RWPE1 (cell line): Measurements from ENCODE around the gene CABP4.
"Not testable (repeated sequence)": the region's sequence is repeated elsewhere in the genome, so short reads cannot be mapped to it uniquely, and the experiment has no call there.

Source experiments
- CTCF ChIA-PET: fragments of 350-600 bp; sonication (Branson Sonifier 250); formaldehyde crosslinking; extraction: SDS; loops from one replicate; lab custom pipeline; 2021; lab: Yijun Ruan, JAX
- POLR2A ChIA-PET: fragments of 400-600 bp; formaldehyde crosslinking; extraction: SDS; loops from one replicate; lab custom pipeline; 2020; ENCODE audit warnings: antibody characterized with exemption; ENCODE audit not compliant: low non-redundant PET; lab: Yijun Ruan, JAX
- DNase-seq: peaks from one replicate; pipeline ENCODE4 v3.0.0; 2012; ENCODE audit warnings: low spot score
- H3K27ac ChIP-seq: fragments of 450-650 bp; 2 replicates; pipeline ENCODE4 v1.5.1; 2017
- TF ChIP-seq, protein P1 (sequence below): fragments of 450-650 bp; conservative IDR thresholded peaks from 2 replicates; pipeline ENCODE4 v1.5.1; 2017; ENCODE audit warnings: low read depth, mild to moderate bottlenecking

CABP4 gene

DNA sequence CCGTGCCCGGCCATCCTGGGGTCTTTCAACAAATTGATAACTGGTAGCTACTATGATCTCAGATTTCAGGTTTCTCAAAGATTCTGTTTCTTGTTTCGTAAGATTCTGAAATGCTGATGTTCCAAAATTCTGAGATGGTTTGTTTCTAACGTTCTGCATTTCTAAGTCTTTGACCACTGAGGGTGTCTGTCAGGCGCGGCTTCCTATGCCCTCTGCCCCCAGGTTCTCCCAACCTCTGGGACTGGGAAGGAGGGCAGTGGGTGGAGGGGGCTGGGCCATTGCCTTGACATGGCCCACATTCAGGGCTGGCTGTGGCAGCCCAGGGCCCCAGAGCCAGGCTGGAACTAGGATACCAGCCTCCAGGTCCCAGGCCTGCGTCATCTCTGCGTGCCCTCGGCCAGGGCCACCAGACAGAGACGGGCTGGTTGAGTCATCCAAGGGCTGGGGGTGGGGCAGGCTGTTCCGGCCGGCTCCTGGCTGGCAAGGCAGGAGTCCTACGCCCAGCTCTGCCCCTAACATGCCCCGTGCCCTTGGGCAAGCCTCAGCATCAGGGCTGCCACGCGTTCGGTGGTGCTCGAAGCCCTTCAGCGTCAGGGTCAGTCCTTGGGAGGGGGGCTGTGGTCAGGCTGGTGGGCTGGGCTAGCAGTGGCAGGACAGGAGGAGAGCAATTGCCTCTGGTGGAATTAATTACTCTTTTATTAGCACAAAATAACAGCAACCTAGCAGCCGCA is 8.7 kb downstream of the CABP4 start:
- TF ChIP-seq, protein P1, sequence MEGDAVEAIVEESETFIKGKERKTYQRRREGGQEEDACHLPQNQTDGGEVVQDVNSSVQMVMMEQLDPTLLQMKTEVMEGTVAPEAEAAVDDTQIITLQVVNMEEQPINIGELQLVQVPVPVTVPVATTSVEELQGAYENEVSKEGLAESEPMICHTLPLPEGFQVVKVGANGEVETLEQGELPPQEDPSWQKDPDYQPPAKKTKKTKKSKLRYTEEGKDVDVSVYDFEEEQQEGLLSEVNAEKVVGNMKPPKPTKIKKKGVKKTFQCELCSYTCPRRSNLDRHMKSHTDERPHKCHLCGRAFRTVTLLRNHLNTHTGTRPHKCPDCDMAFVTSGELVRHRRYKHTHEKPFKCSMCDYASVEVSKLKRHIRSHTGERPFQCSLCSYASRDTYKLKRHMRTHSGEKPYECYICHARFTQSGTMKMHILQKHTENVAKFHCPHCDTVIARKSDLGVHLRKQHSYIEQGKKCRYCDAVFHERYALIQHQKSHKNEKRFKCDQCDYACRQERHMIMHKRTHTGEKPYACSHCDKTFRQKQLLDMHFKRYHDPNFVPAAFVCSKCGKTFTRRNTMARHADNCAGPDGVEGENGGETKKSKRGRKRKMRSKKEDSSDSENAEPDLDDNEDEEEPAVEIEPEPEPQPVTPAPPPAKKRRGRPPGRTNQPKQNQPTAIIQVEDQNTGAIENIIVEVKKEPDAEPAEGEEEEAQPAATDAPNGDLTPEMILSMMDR: no peak
- peak; percentile 85 for DNase-seq
- ChIA-PET CTCF (no interaction called here), POLR2A (interaction anchor here (0.5 to 0.9 kb wide), 2 partner anchors 17 to 33 kb away, joined by 3 read pairs; no protein-coding TSS in a partner anchor)
- H3K27ac ChIP-seq: peak overlapping the region; percentile 96

DNA sequence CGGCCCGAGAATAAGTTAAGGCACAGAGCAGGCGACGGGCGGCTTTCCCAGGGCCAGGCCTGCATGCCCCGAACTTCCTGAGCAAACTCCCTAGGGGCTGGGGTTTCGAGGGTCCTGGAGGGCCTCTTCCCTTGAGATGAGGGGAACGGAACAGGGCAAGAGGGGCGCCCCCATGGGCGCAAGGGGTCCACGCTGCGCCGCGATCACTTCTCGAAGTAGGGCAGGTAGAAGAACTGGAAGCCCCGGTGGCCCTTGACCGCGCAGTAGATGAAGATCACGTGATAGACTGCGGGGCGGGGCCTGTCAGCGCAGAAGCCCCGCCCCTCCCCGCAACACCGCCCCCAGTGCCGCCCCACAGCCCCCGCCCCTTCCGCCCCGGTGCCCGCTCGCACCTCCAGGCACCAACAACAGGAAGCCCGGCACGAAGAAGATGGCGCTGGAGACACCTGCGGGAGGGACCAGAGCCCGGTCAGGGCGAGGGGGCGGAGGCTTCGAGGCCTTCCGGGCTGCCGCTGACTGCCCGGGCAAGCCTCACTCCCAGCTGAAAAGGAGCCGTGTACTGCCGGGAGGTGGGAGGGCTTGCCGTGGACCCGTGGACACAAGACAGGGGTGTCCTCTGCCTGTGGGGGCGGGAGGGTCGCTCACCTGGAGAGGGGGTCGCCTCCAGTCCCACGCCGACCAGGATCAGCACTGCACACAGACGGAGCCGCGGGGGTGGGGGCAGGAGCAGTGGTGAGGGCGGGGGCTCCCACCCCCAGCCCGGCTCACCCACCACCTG is 9.4 kb downstream of the CABP4 start:
- ChIA-PET POLR2A (interaction anchor here (0.5 to 0.8 kb wide), 2 partner anchors 24 to 36 kb away, joined by 3 read pairs; partner anchors contain the start of gene RPS6KB2), CTCF (interaction anchor here (0.6 kb wide), 1 partner anchor 120 kb away, joined by 3 read pairs; no protein-coding TSS in a partner anchor)
- H3K27ac ChIP-seq: peak overlapping the region; percentile 96
- peak; percentile 90 for DNase-seq
- TF ChIP-seq, protein P1: no peak

DNA sequence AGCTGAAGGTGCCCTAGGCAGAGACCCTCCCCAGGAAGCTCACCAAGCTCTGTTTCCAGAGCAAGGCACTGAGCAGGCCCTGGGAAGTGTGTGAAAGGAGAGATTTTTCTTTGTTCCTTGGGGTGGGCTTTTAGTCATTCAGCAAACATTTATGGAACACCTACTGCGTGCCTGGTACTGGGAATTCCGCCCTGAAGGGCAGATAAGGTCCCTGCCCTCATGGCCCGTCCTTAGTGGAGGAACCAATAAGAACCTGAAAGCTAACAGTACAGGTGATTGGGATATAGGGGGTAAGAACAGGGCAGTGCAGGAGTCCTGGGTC is 10.0 kb downstream of the CABP4 start:
- DNase-seq: no peak
- TF ChIP-seq, protein P1: no peak
- H3K27ac ChIP-seq: peak overlapping the region; percentile 96
- ChIA-PET CTCF (interaction anchor here (0.6 to 0.7 kb wide), 3 partner anchors 12 to 121 kb away, joined by 3 read pairs; no protein-coding TSS in a partner anchor), POLR2A (interaction anchor here (0.5 to 0.8 kb wide), 2 partner anchors 24 to 37 kb away, joined by 3 read pairs; partner anchors contain the start of gene RPS6KB2)

GRCh38 chr11:67465530-67465929 is 10.4 kb downstream of the CABP4 start:
- DNase-seq: not testable (repeated sequence)
- ChIA-PET POLR2A (interaction anchor here (0.8 kb wide), 1 partner anchor 37 kb away, joined by 3 read pairs; the partner anchor contains the start of gene RPS6KB2), CTCF (interaction anchor here (0.6 to 0.7 kb wide), 5 partner anchors 11 to 121 kb away, joined by 3 read pairs; no protein-coding TSS in a partner anchor)
- H3K27ac ChIP-seq: peak overlapping the region; percentile 96

DNA sequence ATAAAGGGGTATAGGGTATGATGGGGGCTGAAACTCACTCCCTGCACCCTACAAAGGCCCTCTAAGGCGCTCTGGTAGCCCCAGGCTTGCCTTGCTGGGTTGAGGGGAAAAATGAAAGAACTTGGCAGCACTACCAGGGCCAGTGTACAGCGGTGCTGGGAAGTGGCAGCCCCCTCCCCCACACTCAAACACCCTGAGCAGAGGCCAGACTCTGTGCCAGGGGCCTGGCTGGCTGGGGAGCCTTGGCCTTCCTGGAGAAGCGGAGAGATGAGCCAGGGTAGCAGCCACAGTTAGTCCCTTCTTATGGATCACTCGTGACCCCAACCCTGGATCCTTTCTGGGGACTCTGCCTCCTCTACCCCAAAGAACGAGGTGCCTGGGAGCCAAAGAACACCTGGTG is 11.2 kb downstream of the CABP4 start:
- ChIA-PET CTCF (interaction anchor here (0.6 to 0.7 kb wide), 2 partner anchors 41 to 47 kb away, joined by 3 read pairs; no protein-coding TSS in a partner anchor), POLR2A (no interaction called here)
- peak overlapping the region; percentile 96 for H3K27ac ChIP-seq
- no peak for DNase-seq
- TF ChIP-seq, protein P1: no peak

GRCh38 chr11:67466962-67467771 is 12.0 kb downstream of the CABP4 start:
- CTCF ChIA-PET: interaction anchor here (1.9 kb wide), 1 partner anchor 66 kb away, joined by 13 read pairs; the partner anchor contains the start of gene PPP1CA
- TF ChIP-seq, protein P1: no peak
- H3K27ac ChIP-seq: peak overlapping the region; percentile 96
- POLR2A ChIA-PET: interaction anchor here (0.9 to 2.5 kb wide), 5 partner anchors 23 to 129 kb away, joined by 3 to 11 read pairs (median 5); partner anchors contain the start of genes CORO1B, PPP1CA and RPS6KB2
- no peak for DNase-seq
